CD4-positive, alpha-beta T cell (primary cell): ENCODE data around the gene LUC7L2. TPM values are rescaled to one million over a fixed set of nuclear protein-coding genes. Genes with fewer than 3 reads are reported as not detected.

ENCODE experiments used
- ATAC-seq: fragments of 200-7000 bp; cut with Tn5 transposase; one replicate; pipeline ENCODE4 v1.10.0; 2022; ENCODE audit warnings: mild to moderate bottlenecking; ENCODE audit not compliant: poor library complexity
- CTCF ChIA-PET: fragments of 350-600 bp; sonication (Branson Sonifier 250); formaldehyde crosslinking; loops from one replicate; lab custom pipeline; 2021; ENCODE audit warnings: antibody characterized with exemption, inconsistent platforms; lab: Charles Lee
- POLR2A ChIA-PET: fragments of 350-600 bp; sonication (Branson Sonifier 250); formaldehyde crosslinking; loops from one replicate; lab custom pipeline; 2021; ENCODE audit warnings: antibody characterized with exemption, inconsistent platforms; lab: Charles Lee
- DNase-seq, 14 experiments: peaks; one replicate each; pipeline ENCODE4 v3.0.0-alpha.2; 2013 to 2020; ENCODE audit warnings: mixed read lengths in 2 of 14
- H3K27ac ChIP-seq, 2 donors: one replicate each; pipeline versions ENCODE4 v1.5.1 to v1.7.0; 2013; ENCODE audit warnings: low read length in 2 of 2, low read depth in 1 of 2, mild to moderate bottlenecking in 1 of 2
- H3K27me3 ChIP-seq, 2 experiments: 1 replicate in 1 of 2; 2 replicates in 1 of 2; pipeline versions ENCODE4 v1.6.1 to v1.7.0; 2013; ENCODE audit warnings: low read length in 2 of 2, control low read depth in 1 of 2, mild to moderate bottlenecking in 1 of 2, moderate library complexity in 1 of 2; ENCODE audit not compliant: insufficient read depth in 2 of 2, control insufficient read depth in 1 of 2
- H3K36me3 ChIP-seq: one replicate; pipeline ENCODE4 v1.6.1; 2013; ENCODE audit warnings: low read length, control low read depth; ENCODE audit not compliant: insufficient read depth
- H3K4me1 ChIP-seq: one replicate; pipeline ENCODE4 v1.6.1; 2013; ENCODE audit warnings: low read length, control low read depth; ENCODE audit not compliant: insufficient read depth
- H3K4me3 ChIP-seq: one replicate; pipeline ENCODE4 v1.5.1; 2013; ENCODE audit warnings: mild to moderate bottlenecking, low read length, moderate library complexity
- H3K9me3 ChIP-seq, 2 experiments: 1 replicate in 1 of 2; 2 replicates in 1 of 2; pipeline versions ENCODE4 v1.6.1 to v1.7.0; 2013; ENCODE audit warnings: low read length in 2 of 2, mild to moderate bottlenecking in 2 of 2, control low read depth in 1 of 2, moderate library complexity in 1 of 2; ENCODE audit not compliant: control insufficient read depth in 1 of 2, insufficient read depth in 1 of 2
- H3K27ac Mint-ChIP-seq: one replicate; pipeline ENCODE4 v1.8.0; 2020; ENCODE audit warnings: mixed read lengths
- H3K27me3 Mint-ChIP-seq: one replicate; pipeline ENCODE4 v1.8.0; 2021; ENCODE audit warnings: mixed read lengths
- H3K36me3 Mint-ChIP-seq: one replicate; pipeline ENCODE4 v1.8.0; 2021; ENCODE audit warnings: low read depth, mixed read lengths
- H3K4me1 Mint-ChIP-seq: one replicate; pipeline ENCODE4 v1.8.0; 2021; ENCODE audit warnings: low read depth, mixed read lengths
- H3K4me3 Mint-ChIP-seq: one replicate; pipeline ENCODE4 v1.8.0; 2020; ENCODE audit warnings: mild to moderate bottlenecking, mixed read lengths
- H3K9me3 Mint-ChIP-seq: one replicate; pipeline ENCODE4 v1.8.0; 2020; ENCODE audit warnings: mixed read lengths
- CTCF ChIP-seq: fragments of 200-600 bp; IDR thresholded peaks from one replicate; pipeline ENCODE4 v1.8.0; 2022; ENCODE audit warnings: antibody characterized with exemption, mild to moderate bottlenecking
- intact Hi-C, 2 experiments: fragments of 100-400 bp; cut with DNase I in 1 of 2; cut with micrococcal nuclease in 1 of 2; formaldehyde crosslinking; loops; one replicate each; pipeline versions ENCODE4 v1.15.1 to v1.9.0; 2023 to 2025; cut with DNase I, micrococcal nuclease
- total RNA-seq, 174 experiments: library from RNA in 2 of 174; stranded (reverse) in 2 of 174; gene quantifications; one replicate each; pipeline ENCODE4 v1.2.3 and lab custom pipeline; 2021 to 2026

LUC7L2 gene
- total RNA-seq, 2 experiments from 2014 or later: 177 to 194 TPM

GRCh38 chr7:139384611-139385010, 24.9 kb downstream of the LUC7L2 start:
- CTCF ChIA-PET: no interaction called here

GRCh38 chr7:139387594-139387993, 27.9 kb downstream of the LUC7L2 start:
- Histone ChIP-seq H3K36me3 (peaks cover 70% of the 10 kb centered on the region), H3K27me3 (no peaks in the 10 kb centered on the region), H3K27ac (no peak overlapping the region), H3K4me1 (no peaks in the 10 kb centered on the region), H3K4me3 (no peak overlapping the region), H3K9me3 (no peaks in the 10 kb centered on the region)
- peaks cover 33% of the 10 kb centered on the region for H3K4me1 Mint-ChIP-seq
- no peaks in the 10 kb centered on the region for H3K27me3 Mint-ChIP-seq
- intact Hi-C loops: no loop called here
- POLR2A ChIA-PET: interaction anchor here (1.0 kb wide), 1 partner anchor 28 kb away, joined by 5 read pairs; the partner anchor contains the start of gene LUC7L2
- H3K4me3 Mint-ChIP-seq: no peak overlapping the region
- CTCF ChIA-PET: no interaction called here
- DNase-seq (no peak), ATAC-seq (no peak)
- TF ChIP-seq CTCF: no peak
- H3K27ac Mint-ChIP-seq: no peak overlapping the region
- peaks cover 68% of the 10 kb centered on the region for H3K36me3 Mint-ChIP-seq
- H3K9me3 Mint-ChIP-seq: no peaks in the 10 kb centered on the region

More at GRCh38 chr7:139384611-139385010, 24.9 kb downstream of the LUC7L2 start:
- no peak for ATAC-seq
- peaks cover 57% of the 10 kb centered on the region for H3K36me3 Mint-ChIP-seq
- H3K9me3 Mint-ChIP-seq: no peaks in the 10 kb centered on the region
- H3K27me3 Mint-ChIP-seq: no peaks in the 10 kb centered on the region
- H3K4me1 Mint-ChIP-seq: peaks cover 20% of the 10 kb centered on the region
- intact Hi-C loops: no loop called here
- Histone ChIP-seq H3K9me3 (no peaks in the 10 kb centered on the region), H3K27ac (no peak overlapping the region), H3K27me3 (no peaks in the 10 kb centered on the region), H3K4me3 (no peak overlapping the region), H3K4me1 (no peaks in the 10 kb centered on the region), H3K36me3 (peaks cover 70% of the 10 kb centered on the region)
- POLR2A ChIA-PET: interaction anchor here (0.6 kb wide), 1 partner anchor 29 kb away, joined by 3 read pairs; no protein-coding TSS in a partner anchor
- TF ChIP-seq CTCF: no peak
- H3K27ac Mint-ChIP-seq: no peak overlapping the region
- no peak overlapping the region for H3K4me3 Mint-ChIP-seq
- DNase-seq: no peak

- ChIA-PET CTCF (interaction anchor here (1.0 kb wide), 1 partner anchor 45 kb away, joined by 3 read pairs; no protein-coding TSS in a partner anchor), POLR2A (no interaction called here)
- Mint-ChIP-seq H3K36me3 (peaks cover 67% of the 10 kb centered on the region), H3K9me3 (no peaks in the 10 kb centered on the region), H3K4me1 (peaks cover 41% of the 10 kb centered on the region), H3K27me3 (no peaks in the 10 kb centered on the region), H3K4me3 (no peak overlapping the region), H3K27ac (no peak overlapping the region)
- DNase-seq: no peak
- no peak overlapping the region for H3K4me3 ChIP-seq
- TF ChIP-seq CTCF: no peak
- H3K36me3 ChIP-seq: peaks cover 62% of the 10 kb centered on the region
- peaks cover 13% of the 10 kb centered on the region for H3K4me1 ChIP-seq
- H3K9me3 ChIP-seq: no peaks in the 10 kb centered on the region
- no peak overlapping the region for H3K27ac ChIP-seq
- H3K27me3 ChIP-seq: no peaks in the 10 kb centered on the region
- no peak for ATAC-seq
- intact Hi-C loops: no loop called here
Observed at GRCh38 chr7:139389091-139389490, 29.4 kb downstream of the LUC7L2 start.
